ENCODE data around the gene GRID2. TPM values are rescaled to one million over a fixed set of nuclear protein-coding genes. Genes with fewer than 3 reads are reported as not detected.

The GRID2 gene
- polyA plus RNA-seq, 1 donor (not counting 4 experiments of a cell fraction or from before 2014, with no cell fraction given), result not detected

DNA sequence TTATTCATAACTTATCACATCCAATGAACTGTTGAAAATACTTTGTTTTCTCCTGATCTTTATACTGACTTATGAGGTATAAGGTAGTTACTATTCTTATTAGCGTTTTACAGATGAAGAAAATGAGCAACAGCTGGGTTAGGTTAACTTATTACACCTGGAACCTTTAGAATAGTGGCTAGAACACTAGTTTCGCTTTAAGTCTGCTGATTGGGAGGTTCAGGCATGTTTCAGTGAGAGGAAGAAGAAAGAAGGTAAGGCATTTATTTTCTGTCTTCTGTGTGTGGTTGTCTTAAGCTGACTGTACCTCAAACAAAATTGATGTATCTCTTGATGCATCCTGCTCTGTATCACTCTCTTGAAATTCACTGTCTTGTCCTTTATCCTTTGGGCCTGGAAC, 302.5 kb downstream of the GRID2 start:
- no peak for FAIRE-seq
- Histone ChIP-seq H3K4me1 (ENCODE audit: control insufficient read depth, extremely low read depth, insufficient read depth, low read length) (no peaks in the 10 kb centered on the region), H4K20me1 (ENCODE audit: control insufficient read depth, extremely low read depth, insufficient read depth, low read length) (no peaks in the 10 kb centered on the region), H3K79me2 (ENCODE audit: control insufficient read depth, insufficient read depth, low read length) (no peaks in the 10 kb centered on the region), H3K27me3 (ENCODE audit: control insufficient read depth, extremely low read depth, insufficient read depth, low read length) (no peaks in the 10 kb centered on the region), H2AFZ (ENCODE audit: control insufficient read depth, low read length) (no peak overlapping the region), H3K9ac (ENCODE audit: control insufficient read depth, extremely low read depth, insufficient read depth, low read length) (no peak overlapping the region), H3K27ac (ENCODE audit: control insufficient read depth, insufficient read depth, low read length) (no peak overlapping the region), H3K4me3 (ENCODE audit: control insufficient read depth in 2 of 3, extremely low read depth in 1 of 3, insufficient read depth in 2 of 3, low read depth in 1 of 3, low read length in 3 of 3) (no peak overlapping the region), H3K36me3 (ENCODE audit: control insufficient read depth in 2 of 2, extremely low read depth in 1 of 2, insufficient read depth in 2 of 2, low read length in 2 of 2) (no peaks in the 10 kb centered on the region), H3K4me2 (ENCODE audit: control insufficient read depth, extremely low read depth, insufficient read depth, low read depth, low read length) (no peak overlapping the region), H3K9me3 (ENCODE audit: control insufficient read depth, low read depth, low read length) (no peaks in the 10 kb centered on the region), H3K9me1 (ENCODE audit: control insufficient read depth, extremely low read depth, insufficient read depth, low read length) (no peaks in the 10 kb centered on the region)
- DNase-seq (ENCODE audit: low read depth, low spot score), result no peak
- no peak for TF ChIP-seq EZH2 (IDR thresholded peaks at IDR 0.05; ENCODE audit: low read length)
- TF ChIP-seq, protein P1, sequence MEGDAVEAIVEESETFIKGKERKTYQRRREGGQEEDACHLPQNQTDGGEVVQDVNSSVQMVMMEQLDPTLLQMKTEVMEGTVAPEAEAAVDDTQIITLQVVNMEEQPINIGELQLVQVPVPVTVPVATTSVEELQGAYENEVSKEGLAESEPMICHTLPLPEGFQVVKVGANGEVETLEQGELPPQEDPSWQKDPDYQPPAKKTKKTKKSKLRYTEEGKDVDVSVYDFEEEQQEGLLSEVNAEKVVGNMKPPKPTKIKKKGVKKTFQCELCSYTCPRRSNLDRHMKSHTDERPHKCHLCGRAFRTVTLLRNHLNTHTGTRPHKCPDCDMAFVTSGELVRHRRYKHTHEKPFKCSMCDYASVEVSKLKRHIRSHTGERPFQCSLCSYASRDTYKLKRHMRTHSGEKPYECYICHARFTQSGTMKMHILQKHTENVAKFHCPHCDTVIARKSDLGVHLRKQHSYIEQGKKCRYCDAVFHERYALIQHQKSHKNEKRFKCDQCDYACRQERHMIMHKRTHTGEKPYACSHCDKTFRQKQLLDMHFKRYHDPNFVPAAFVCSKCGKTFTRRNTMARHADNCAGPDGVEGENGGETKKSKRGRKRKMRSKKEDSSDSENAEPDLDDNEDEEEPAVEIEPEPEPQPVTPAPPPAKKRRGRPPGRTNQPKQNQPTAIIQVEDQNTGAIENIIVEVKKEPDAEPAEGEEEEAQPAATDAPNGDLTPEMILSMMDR (optimal IDR thresholded peaks at IDR 0.05 in 1 of 3, IDR thresholded peaks at IDR 0.05 in 1 of 3, conservative IDR thresholded peaks at IDR 0.05 in 1 of 3; ENCODE audit: extremely low read depth in 1 of 3, insufficient read depth in 2 of 3, low read length in 3 of 3), result no peak
- dilution Hi-C loops (cut with MboI; ENCODE audit: extremely low pct_ligation_motif_present, low sequenced_read_pairs), result no loop called here

DNA sequence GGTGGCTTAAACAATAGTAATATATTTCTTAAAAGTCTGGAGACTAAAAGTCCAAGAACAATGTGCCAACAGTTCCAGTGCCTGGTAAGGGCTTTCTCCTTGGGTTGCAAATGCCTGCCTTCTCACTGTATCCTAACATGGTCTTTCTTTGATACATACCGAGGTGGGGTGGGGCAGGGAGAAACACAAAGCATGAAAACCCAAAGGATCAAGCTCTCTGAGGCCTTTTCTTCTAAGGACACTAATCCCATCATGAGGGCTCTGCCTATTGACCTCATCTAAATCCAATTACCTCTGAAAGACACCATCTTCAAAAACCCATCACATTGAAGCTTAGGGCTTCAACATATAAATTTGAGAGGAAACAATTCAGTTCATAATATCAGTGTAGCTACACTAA, 311.3 kb downstream of the GRID2 start:
- Histone ChIP-seq H3K36me3 (ENCODE audit: control insufficient read depth in 2 of 2, extremely low read depth in 1 of 2, insufficient read depth in 2 of 2, low read length in 2 of 2) (no peaks in the 10 kb centered on the region), H3K4me2 (ENCODE audit: control insufficient read depth, extremely low read depth, insufficient read depth, low read depth, low read length) (no peak overlapping the region), H3K27ac (ENCODE audit: control insufficient read depth, insufficient read depth, low read length) (no peak overlapping the region), H3K27me3 (ENCODE audit: control insufficient read depth, extremely low read depth, insufficient read depth, low read length) (no peaks in the 10 kb centered on the region), H4K20me1 (ENCODE audit: control insufficient read depth, extremely low read depth, insufficient read depth, low read length) (no peaks in the 10 kb centered on the region), H3K4me1 (ENCODE audit: control insufficient read depth, extremely low read depth, insufficient read depth, low read length) (no peaks in the 10 kb centered on the region), H2AFZ (ENCODE audit: control insufficient read depth, low read length) (no peak overlapping the region), H3K9me3 (ENCODE audit: control insufficient read depth, low read depth, low read length) (no peaks in the 10 kb centered on the region), H3K4me3 (ENCODE audit: control insufficient read depth in 2 of 3, extremely low read depth in 1 of 3, insufficient read depth in 2 of 3, low read depth in 1 of 3, low read length in 3 of 3) (no peak overlapping the region), H3K9ac (ENCODE audit: control insufficient read depth, extremely low read depth, insufficient read depth, low read length) (no peak overlapping the region), H3K9me1 (ENCODE audit: control insufficient read depth, extremely low read depth, insufficient read depth, low read length) (no peaks in the 10 kb centered on the region), H3K79me2 (ENCODE audit: control insufficient read depth, insufficient read depth, low read length) (no peaks in the 10 kb centered on the region)
- FAIRE-seq, result no peak
- TF ChIP-seq EZH2 (IDR thresholded peaks at IDR 0.05; ENCODE audit: low read length), result no peak
- TF ChIP-seq, protein P1 (optimal IDR thresholded peaks at IDR 0.05 in 1 of 3, IDR thresholded peaks at IDR 0.05 in 1 of 3, conservative IDR thresholded peaks at IDR 0.05 in 1 of 3; ENCODE audit: extremely low read depth in 1 of 3, insufficient read depth in 2 of 3, low read length in 3 of 3), result no peak
- dilution Hi-C loops (cut with MboI; ENCODE audit: extremely low pct_ligation_motif_present, low sequenced_read_pairs), result no loop called here
- no peak for DNase-seq (ENCODE audit: low read depth, low spot score)
